A673 (cell line): ENCODE results near the gene TUBA4A.

Experiments used
- EZH2 ChIP-seq: fragments of 200-600 bp; sonication (generic); IDR thresholded peaks from 2 replicates; pipeline ENCODE4 v1.6.1; 2017; ENCODE audit warnings: borderline replicate concordance, low read depth, mild to moderate bottlenecking, mixed read lengths, antibody characterized with exemption, low read length; ENCODE audit not compliant: poor library complexity, severe bottlenecking
- TF ChIP-seq, protein P1 (sequence below): fragments of 300-800, 200-600 bp; sonication (generic); conservative IDR thresholded peaks from 2 replicates; pipeline ENCODE4 v1.5.1; 2017; ENCODE audit warnings: low read depth, mild to moderate bottlenecking, antibody characterized with exemption, low read length, moderate library complexity, mixed read lengths

DNA sequence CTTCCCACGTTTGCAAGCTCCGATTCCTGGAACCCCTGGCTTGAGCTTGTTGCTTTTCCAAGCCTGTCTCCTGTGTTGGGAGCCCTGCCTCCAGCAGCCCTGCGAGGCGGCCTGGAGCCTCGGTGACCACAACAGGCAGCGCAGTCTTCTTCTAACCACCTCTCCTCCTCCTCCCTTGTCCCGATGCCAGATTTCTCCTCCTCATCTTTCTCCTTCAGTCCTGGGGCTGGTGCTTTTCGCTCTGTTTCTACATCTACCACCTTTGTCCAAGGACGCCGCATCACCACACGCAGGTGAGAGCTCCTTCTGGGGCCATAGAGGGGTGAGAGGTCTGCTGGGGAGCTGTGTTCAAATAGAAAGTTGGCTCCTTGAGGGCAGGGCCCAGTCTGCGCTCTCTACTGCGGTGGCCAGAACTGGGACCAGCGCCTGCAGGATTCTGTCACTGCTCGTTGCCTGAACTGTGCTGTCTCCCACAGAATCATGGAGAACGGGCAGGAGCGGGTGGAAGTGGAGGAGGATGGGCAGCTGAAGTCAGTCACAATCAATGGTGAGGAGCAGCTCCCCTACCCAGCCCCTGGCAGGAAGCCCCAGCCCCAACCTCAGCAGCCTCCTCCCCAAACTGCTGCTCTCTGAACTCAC lies 29.3 kb upstream of the TUBA4A start:
- TF ChIP-seq, protein P1, sequence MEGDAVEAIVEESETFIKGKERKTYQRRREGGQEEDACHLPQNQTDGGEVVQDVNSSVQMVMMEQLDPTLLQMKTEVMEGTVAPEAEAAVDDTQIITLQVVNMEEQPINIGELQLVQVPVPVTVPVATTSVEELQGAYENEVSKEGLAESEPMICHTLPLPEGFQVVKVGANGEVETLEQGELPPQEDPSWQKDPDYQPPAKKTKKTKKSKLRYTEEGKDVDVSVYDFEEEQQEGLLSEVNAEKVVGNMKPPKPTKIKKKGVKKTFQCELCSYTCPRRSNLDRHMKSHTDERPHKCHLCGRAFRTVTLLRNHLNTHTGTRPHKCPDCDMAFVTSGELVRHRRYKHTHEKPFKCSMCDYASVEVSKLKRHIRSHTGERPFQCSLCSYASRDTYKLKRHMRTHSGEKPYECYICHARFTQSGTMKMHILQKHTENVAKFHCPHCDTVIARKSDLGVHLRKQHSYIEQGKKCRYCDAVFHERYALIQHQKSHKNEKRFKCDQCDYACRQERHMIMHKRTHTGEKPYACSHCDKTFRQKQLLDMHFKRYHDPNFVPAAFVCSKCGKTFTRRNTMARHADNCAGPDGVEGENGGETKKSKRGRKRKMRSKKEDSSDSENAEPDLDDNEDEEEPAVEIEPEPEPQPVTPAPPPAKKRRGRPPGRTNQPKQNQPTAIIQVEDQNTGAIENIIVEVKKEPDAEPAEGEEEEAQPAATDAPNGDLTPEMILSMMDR, result no peak
- no peak for TF ChIP-seq EZH2
